GM21381 (cell line): ENCODE data around the gene PCYT1A.
"Not testable (repeated sequence)": the region's sequence is repeated elsewhere in the genome, so short reads cannot be mapped to it uniquely, and the experiment has no call there.

Experiments used
- ATAC-seq: cut with Tn5 transposase; IDR thresholded peaks from one replicate; pipeline ENCODE4 v1.9.1; 2021; ENCODE audit warnings: mild to moderate bottlenecking, moderate library complexity; ENCODE audit not compliant: unreplicated experiment

Gene PCYT1A

DNA sequence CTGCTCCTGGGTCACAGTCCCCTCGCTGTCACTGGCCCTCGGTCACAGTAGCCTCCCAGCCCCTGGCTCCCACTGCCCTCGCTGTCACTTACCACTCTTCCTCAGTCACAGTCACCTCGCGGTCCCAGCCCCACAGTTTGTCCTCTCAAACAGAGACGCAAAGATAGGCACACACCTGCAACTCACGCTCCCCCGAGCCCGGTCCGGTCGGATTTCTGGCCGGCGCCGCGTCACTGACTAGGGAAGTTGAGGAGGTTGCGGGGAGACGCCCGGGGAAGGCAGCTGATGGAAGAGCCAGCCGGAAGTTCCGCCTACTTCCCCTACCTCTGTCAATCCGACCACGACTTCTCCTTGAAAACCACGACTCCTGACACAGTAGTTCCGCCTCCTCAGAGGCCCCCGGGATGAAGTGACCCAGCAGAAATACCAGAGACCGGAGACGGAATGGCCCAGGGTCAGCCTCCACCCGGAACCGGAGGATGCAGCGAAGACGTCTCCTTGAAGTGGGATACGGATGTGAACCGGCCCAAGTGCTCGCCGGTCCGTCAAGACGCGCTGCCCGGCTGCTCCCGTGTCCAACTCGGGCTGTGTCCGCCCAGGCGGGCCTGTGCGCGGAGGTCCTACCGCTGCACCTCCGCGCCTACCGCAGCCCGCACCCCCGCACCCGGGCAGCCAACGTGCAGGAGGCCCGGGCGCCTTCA lies at the start of gene PCYT1A:
TSS of gene PCYT1A (minus strand) at position 287 of the 701 bp plus-strand sequence. CDS start 17,195 bp downstream, outside the sequence.
- ATAC-seq: peak; percentile 79

DNA sequence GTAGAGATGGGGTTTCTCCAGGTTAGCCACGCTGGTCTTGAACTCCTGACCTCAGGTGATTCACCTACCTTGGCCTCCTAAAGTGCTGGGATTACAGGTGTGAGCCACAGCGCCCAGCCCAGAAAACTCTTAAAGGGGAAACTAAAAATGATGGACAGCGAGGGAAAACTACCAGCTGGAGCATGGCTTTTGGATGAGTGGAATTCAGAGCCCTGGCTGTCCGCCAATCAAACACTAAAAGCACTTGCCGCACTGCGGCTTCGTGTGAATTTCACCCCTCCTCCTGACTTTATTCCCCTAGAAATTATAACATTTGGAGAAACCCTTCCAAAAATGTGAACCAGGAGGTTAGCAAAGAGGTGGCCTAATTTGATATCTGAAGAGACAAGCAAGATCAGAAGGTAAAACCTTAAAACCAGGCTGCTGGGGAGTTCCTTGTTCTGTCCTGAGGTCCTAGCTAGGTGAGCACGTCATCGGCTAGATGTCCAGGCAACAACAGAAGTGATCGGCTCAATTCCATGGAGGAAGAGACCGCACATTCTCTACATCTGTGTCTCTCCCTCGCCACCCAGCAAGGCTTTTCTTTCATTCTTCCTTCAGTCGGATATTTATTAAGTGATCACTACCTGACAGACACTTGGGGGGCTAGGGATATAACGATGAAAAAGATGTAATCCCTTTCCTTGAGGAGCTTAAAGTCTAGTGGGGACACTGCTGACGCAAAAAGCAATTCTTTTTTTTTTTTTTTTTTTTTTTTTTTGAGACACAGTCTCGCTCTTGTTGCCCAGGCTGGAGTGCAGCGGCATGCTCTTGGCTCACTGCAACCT lies 49.0 kb upstream of the PCYT1A start:
- no peak for ATAC-seq

DNA sequence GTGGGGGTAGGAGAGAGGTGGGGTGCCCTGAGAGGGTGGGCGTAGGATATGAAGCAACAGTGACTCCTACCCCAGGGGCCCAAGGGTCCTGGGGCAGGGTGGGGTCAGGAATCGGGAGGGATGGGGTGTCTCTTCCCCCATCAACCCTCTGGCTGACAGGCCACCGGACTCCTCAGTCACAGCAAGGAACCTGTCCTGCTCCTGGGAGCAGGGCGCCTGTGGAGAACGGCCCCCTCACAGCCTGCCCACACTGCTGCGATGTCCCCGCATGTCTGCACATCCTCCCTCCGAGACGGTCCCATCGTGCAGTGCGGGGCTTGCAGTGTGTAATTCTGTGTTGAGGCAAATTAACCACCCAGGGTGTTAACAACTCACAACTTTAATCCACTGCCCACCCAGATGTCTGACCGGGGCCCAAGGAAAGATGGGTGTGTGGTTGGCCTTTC lies 48.0 kb upstream of the PCYT1A start:
- no peak for ATAC-seq

DNA sequence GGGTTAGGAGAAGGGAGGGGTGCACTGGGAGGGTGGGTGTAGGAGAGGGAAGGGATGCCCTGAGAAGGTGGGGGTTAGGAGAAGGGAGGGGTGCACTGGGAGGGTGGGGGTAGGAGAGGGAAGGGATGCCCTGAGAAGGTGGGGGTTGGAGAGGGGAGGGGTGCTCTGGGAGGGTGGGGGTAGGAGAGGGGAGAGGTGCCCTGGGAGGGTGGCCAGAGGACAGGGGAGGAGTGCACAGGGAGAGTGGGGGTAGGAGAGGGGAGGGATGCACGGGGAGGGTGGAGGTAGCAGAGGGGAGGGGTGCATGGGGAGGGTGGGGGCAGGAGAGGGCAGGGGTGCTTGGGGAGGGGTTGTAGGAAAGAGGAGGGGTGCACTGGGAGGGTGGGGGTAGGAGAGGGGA lies 47.5 kb upstream of the PCYT1A start:
- ATAC-seq: no peak

DNA sequence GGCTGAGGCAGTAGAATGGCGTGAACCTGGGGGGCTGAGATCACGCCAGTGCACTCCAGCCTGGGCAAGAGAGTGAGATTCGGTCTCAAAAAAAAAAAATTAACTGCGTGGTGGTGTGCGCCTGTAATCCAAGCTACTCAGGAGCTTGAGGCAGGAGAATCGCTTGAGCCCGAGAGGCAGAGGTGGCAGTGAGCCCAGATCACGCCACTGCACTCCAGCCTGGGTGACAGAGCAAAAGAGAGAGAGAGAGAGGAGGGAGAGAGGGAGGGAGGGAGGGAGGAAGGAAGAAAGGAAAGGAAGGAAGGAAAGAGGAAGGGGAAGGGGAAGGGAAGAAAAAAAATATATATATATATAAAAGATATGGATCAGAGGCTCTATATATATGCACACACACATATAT lies 44.6 kb upstream of the PCYT1A start:
- no peak for ATAC-seq

DNA sequence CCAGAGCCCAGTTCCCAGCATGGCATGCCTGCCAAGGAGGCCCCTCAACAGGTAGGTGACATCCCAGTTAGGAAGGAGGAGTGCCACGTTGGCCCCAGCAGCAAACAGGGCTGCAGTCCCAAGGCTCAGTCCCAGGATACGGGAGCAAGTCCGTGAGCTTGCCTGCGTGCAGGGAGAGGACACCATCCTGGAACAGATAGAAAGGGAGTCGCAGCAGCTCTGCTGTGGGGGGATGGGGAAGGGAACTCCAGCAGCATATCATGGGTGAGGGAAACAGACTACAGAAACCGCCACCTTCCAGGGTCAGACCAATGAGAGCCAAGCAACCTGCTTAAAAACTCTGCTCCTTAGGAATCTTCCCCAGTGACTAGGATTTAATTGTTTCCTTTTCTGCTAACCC lies 39.9 kb upstream of the PCYT1A start:
- ATAC-seq: no peak

DNA sequence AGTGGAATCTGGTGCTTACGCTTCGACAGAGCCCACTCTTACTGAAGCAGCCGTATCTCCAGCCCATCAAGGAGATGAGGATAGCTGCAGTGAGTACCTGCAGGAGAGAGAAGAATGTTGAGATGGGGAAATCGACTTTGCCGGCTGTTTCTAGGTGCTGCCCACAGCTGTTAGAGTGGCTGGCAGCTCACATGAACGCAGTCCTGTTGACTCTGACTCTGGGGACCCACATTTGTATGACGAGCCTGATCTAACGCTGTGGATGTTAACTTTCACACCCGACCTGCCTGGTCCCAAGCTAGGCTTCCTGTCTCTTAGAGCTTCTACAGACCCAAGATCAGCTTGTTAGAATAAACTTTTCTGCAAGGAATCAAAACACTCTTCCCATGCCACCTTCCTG lies 39.4 kb upstream of the PCYT1A start:
- ATAC-seq: no peak

DNA sequence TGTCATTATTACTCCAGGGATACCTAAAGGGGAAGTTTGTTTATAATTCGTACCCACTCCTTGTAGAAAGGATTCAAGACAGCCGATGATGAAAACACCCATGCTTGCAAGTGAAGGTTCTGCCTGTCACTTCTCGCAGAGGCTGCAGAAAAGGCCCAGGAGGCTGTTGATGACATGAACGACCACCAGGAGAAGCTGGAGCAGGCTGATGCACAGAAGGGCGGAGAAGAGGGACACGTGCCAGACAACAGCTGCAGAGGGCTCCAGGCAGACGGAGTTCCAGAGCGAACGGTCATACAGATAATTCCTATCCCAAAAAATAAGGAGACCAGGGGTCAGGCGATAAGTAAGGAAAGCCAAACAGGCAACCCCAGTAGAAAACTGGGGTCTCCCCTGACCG lies 36.2 kb upstream of the PCYT1A start:
- no peak for ATAC-seq

DNA sequence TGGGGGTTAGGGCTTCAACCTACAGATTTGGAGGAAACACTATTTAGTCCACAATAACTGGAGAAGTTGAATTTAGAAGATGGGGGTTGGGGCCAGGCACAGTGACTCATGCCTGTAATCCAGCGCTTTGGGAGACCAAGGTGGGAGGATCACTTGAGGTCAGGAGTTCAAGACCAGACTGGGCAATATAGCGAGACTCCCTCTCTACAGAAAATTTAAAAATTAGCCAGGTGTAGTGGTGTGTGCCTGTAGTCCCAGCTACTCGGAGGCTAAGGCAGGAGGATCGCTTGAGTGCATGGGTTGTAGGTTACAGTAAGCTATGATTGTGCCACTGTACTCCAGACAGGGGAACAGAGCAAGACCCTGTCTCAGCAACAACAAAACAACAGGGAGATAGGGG lies 35.5 kb upstream of the PCYT1A start:
- no peak for ATAC-seq

DNA sequence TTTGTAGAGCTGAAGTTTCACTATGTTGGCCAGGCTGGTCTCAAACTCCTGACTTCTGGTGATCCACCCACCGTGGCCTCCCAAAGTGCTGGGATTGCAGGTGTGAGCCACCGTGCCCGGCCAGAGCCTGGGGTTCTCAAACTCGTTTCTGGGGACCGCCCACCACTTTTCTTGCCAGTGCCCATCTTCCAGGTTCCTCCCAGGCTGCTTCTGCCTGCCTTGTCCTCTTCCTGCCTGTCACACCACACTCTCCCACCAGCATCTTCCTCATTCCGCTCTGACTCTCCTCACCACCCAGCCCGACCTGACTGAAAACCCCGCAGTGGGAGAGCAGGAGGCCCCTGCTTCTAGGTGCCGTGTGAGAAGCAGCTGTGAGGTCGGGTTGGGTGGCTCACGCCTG lies 33.6 kb upstream of the PCYT1A start:
- no peak for ATAC-seq

DNA sequence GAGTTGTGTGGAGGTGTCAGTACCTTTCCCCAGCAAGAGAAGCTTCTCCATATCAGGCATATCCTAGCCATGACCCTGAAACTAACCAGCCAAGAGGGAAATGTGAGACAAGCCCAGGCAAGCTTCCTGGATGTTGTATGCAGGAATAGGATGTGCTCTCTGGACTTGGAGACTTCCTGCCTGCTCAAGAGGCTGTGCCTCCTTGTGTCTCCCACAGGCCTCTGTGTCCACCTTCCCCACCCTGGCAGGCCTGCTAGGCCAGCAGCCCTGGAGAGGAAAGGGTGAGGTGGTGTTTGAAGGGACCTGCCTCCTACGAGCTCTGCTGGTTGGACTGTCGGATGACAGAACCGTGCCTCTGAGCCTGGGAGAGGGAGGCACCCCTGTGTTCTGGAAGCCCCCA lies 32.6 kb upstream of the PCYT1A start:
- ATAC-seq: no peak

DNA sequence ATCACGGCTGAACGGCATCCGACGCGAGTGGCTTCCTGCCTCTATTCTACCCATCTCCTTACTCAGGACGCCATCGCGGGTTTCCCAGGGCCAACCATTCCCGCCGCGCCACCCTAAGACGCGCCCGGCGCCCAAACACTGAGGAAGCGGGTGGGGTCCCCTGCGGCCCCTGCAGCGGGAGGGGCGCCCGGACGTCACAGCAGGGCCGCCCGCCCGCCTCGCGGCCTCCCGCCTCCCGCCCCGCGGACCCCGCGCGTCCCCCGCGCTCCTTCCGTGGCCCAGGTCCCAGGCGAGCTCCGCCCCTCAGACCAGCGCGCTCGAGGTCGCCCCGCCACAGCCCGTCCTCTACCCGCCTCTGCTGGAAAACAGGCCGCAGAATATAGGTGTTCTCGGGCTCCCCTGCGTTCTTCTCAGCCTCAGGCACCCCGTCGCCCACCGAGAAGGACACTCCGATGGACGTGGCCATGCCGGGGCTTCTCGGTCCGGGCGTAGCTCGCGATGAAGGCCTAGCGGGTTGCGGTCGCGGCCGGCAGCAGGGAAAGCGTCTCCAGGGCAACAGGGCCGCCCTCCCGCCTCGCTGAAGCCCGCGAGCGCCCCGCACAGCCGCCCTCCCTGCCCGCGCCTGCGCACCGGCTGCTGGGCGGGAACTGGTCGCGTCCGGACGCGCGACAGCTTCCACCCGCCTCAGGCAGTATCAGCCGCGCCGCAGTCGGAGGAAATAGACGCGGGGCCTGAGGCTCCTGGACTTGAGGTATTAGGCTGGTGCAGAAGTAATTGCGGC lies 30.4 kb upstream of the PCYT1A start, which contains the start of gene DYNLT2B:
TSS of gene DYNLT2B (minus strand) at position 554 of the 781 bp plus-strand sequence. CDS start at position 466, 88 bp downstream.
- peak; percentile 89 for ATAC-seq

DNA sequence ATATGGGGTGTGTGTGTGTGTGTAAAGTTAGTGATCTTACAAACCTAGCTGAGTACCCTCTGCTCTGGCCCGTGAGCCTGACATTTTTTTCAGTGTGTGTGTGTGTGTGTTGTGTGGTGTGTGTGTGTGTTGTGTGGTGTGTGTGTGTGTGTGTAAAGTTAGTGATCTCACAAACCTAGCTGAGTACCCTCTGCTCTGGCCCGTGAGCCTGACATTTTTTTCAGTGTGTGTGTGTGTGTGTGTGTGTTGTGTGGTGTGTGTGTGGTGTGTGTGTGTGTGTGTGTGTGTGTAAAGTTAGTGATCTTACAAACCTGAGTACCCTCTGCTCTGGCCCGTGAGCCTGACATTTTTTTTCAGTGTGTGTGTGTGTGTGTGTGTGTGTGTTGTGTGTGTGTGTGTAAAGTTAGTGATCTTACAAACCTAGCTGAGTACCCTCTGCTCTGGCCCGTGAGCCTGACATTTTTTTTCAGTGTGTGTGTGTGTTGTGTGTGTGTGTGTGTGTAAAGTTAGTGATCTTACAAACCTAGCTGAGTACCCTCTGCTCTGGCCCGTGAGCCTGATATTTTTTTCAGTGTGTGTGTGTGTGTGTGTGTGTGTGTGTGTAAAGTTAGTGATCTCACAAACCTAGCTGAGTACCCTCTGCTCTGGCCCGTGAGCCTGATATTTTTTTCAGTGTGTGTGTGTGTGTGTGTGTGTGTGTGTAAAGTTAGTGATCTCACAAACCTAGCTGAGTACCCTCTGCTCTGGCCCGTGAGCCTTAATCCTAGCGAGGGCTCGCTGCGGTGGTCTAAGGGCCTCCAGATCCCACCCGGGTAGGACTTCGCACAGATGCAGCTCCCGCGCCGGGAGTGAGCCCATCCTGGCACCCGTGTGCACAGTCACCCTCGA lies 29.5 kb upstream of the PCYT1A start:
- ATAC-seq: not testable (repeated sequence)

DNA sequence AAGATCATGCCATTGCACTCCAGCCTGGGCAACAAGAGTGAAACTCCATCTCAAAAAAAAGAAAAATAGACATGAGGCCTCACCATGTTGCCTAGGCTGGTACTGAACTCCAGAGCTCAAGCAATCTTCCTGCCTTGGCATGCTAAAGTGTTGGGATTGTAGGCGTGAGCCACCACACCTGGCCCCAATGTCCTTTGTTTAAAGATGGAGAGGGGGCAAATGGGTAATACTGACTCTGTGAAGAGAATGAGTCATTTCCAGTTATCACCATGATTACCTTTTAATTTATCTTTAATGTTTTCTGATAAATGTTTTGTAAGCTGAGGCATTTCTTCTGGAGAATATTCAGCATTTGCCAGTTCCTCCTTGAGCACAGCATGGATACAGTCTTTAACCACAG lies 28.3 kb upstream of the PCYT1A start:
- ATAC-seq: no peak

DNA sequence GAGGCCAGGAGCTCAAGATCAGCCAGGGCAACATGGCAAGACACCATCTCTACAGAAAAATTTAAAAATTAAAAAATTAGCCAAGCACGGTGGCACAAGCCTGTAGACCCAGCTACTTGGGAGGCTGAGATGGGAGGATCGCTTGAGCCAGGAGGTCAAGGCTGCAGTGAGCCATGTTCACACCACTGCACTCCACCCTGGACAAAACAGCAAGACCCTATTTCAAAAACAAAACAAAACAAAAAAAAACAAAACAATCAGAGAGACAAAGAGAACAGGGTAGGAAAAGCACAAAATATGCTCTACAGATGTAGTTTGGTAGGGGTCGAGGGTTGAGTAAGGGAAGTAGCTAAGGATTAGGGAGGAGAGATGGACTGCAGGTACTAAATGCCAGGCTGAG lies 27.1 kb upstream of the PCYT1A start:
- ATAC-seq: no peak

DNA sequence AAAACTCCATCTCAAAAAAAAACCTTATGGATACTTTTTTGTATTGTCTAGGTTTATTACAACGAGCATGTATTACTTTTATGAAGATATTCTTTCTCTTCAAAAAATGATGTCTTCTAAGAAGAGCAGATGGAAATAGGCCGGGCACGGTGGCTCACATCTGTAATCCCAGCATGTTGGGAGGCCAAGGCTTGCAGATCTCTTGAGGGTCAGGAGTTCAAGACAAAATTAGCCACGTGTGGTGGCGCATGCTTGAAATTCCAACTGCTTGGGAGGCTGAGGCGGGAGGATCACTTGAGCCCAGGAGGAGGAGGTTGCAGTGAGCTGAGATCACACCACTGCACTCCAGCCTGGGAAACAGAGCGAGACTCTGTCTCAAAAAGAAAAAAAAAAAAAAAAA lies 26.6 kb upstream of the PCYT1A start:
- ATAC-seq: not testable (repeated sequence)

DNA sequence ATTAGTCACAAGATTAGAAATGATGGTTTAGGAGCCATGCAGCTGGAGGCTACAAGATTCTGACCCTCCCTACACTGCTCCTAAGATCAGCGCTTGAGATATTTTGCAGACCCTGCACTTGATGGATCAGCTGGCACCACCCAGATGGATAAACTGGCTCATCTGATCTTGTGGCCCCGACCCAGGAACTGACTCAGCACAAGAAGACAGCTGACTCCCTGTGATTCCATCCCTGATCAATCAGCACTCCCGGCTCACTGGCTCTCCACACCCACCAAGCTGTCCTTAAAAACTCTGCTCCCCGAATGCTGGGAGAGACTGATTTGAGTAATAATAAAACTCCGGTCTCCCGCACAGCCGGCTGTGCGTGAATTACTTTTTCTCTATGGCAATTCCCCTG lies 15.4 kb upstream of the PCYT1A start:
- not testable (repeated sequence) for ATAC-seq

DNA sequence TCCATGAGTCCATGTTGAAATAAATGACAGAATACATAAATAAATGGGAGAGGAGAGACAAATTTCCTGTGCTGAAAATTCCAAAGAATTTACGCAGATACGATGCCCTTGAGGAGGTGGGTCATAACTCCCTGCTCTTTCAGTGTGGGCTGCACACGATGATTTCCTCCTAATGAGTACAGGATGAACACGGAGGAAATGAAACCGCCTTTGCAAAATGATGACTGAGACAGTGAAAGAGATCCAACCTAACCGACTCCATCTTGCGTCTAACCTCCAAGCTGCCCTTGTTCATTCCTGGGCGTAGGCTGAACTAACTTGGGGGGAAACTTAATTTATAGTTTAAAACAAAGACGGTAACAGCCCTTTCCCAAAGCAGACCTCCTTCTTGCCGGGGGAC lies 15.0 kb upstream of the PCYT1A start:
- not testable (repeated sequence) for ATAC-seq

DNA sequence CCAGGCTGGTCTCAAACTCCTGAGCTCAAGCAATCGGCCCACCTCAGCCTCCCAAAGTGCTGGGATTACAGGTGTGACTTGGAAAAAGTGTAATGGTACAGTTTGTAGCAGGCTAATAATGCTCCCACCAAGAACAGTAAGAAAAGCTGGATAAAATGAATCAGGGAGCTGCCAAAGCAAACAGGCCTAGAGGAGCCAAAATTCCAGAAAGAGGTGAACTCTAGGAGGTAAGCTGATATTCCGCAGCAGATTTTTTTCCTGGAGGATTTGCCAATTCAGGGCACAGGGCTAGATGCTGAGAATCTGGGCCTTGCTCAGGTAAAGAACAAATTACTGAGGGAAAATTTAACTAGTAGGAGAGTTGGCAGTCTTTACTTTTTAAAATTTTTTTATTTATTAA lies 11.0 kb upstream of the PCYT1A start:
- no peak for ATAC-seq

DNA sequence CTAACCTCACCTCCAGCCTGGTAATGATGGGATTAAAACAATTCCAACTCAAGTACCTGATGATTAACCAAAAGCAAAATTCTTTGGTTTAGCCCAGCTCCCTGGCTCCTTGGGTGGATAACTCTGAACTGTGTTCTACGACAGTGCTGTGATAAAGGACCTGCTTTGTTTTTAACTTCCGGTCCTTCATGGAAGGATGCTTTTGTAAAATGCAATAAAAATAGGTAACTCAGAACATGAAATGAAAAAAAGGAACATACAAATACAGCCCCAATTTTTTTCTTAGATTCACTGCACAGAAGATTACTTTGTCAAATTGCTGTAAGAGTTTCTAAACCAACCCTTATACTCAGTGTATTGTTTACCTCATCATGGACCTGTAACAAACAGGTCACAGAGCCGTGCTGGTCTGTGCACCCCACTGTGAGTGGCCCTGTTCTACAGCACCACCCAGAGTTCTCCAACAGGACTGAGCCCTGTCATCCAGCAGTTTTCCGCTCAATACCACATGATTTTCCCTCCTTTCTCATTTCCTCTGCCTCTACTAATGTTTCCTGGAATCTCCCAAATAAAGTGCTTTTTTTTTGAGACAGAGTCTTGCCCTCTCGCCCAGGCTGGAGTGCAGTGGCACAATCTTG lies 4.9 kb upstream of the PCYT1A start:
- no peak for ATAC-seq
